NCI-H345 treated with DMSO at 0.1 percent for 48 hours (cell line): Measurements from ENCODE around the gene GTF2A2.
A peak's percentile ranks its signal among the peaks of the same experiment; 100 is the strongest.
"Not testable (repeated sequence)": the region's sequence is repeated elsewhere in the genome, so short reads cannot be mapped to it uniquely, and the experiment has no call there.

Experiments
- DNase-seq: peaks from one replicate; lab custom pipeline; 2025; ENCODE audit not compliant: unreplicated experiment; lab: John Stamatoyannopoulos, UW

Gene GTF2A2

GRCh38 chr15:59656897-59657634, at the start of gene GTF2A2:
Gene GTF2A2 (minus strand): TSS chr15:59657515. CDS start chr15:59652277, 5,238 bp downstream.
- DNase-seq = peak; percentile 75

- no peak for DNase-seq
Measured at GRCh38 chr15:59703979-59704796, 46.9 kb upstream of the GTF2A2 start.

- DNase-seq = no peak
Measured at GRCh38 chr15:59702351-59702750, 45.0 kb upstream of the GTF2A2 start.

GRCh38 chr15:59701880-59702279, 44.6 kb upstream of the GTF2A2 start:
- no peak for DNase-seq

GRCh38 chr15:59699810-59700431, 42.6 kb upstream of the GTF2A2 start:
- DNase-seq = no peak

GRCh38 chr15:59698065-59698464, 40.8 kb upstream of the GTF2A2 start:
- not testable (repeated sequence) for DNase-seq

GRCh38 chr15:59696332-59696731, 39.0 kb upstream of the GTF2A2 start:
- DNase-seq = no peak

GRCh38 chr15:59694779-59695178, 37.5 kb upstream of the GTF2A2 start:
- no peak for DNase-seq

- DNase-seq = peak; percentile 0
Measured at GRCh38 chr15:59691194-59691805, 34.0 kb upstream of the GTF2A2 start.

- DNase-seq = peak; percentile 33
Measured at GRCh38 chr15:59689626-59690236, 32.4 kb upstream of the GTF2A2 start.

GRCh38 chr15:59688782-59689625, 31.7 kb upstream of the GTF2A2 start, which contains the start of gene BNIP2:
Gene BNIP2 (minus strand): TSS chr15:59689320. CDS start chr15:59682457, 6,863 bp downstream.
- peak; percentile 65 for DNase-seq

- peak; percentile 3 for DNase-seq
Measured at GRCh38 chr15:59688423-59688781, 31.1 kb upstream of the GTF2A2 start.

- DNase-seq = no peak
Measured at GRCh38 chr15:59687836-59688235, 30.5 kb upstream of the GTF2A2 start.

- DNase-seq = no peak
Measured at GRCh38 chr15:59686389-59686788, 29.1 kb upstream of the GTF2A2 start.

- DNase-seq = no peak
Measured at GRCh38 chr15:59685737-59686297, 28.5 kb upstream of the GTF2A2 start.

GRCh38 chr15:59680870-59681269, 23.6 kb upstream of the GTF2A2 start:
- no peak for DNase-seq

- DNase-seq = no peak
Measured at GRCh38 chr15:59680346-59680745, 23.0 kb upstream of the GTF2A2 start.

- no peak for DNase-seq
Measured at GRCh38 chr15:59678620-59679019, 21.3 kb upstream of the GTF2A2 start.

- DNase-seq = no peak
Measured at GRCh38 chr15:59678172-59678571, 20.9 kb upstream of the GTF2A2 start.

- DNase-seq = no peak
Measured at GRCh38 chr15:59676565-59676964, 19.2 kb upstream of the GTF2A2 start.
